Suprapubic skin (tissue), 4 donors: Measurements from ENCODE around the gene TNK2. TPM values are rescaled to one million over a fixed set of nuclear protein-coding genes. Genes with fewer than 3 reads are reported as not detected.

ENCODE experiments used
- DNase-seq, 2 donors: peaks; one replicate each; pipeline ENCODE4 v3.0.0-alpha.2; 2019; ENCODE audit warnings: low spot score in 2 of 2
- H3K27ac ChIP-seq: fragments of 200-600 bp; sonication (generic); one replicate; pipeline ENCODE4 v1.5.1; 2019
- H3K27me3 ChIP-seq: fragments of 200-600 bp; sonication (generic); one replicate; pipeline ENCODE4 v1.5.1; 2019
- H3K36me3 ChIP-seq: fragments of 200-600 bp; sonication (generic); one replicate; pipeline ENCODE4 v1.5.1; 2019
- H3K4me1 ChIP-seq: fragments of 200-600 bp; sonication (generic); one replicate; pipeline ENCODE4 v1.5.1; 2019
- H3K4me3 ChIP-seq: fragments of 200-600 bp; sonication (generic); one replicate; pipeline ENCODE4 v1.5.1; 2019; ENCODE audit warnings: mild to moderate bottlenecking
- H3K9me3 ChIP-seq: fragments of 200-600 bp; sonication (generic); one replicate; pipeline ENCODE4 v1.5.1; 2019
- CTCF ChIP-seq, 2 donors: fragments of 200-600 bp in 1 of 2; fragments of 450-650 bp in 1 of 2; sonication (generic) in 1 of 2; IDR thresholded peaks; one replicate each; pipeline ENCODE4 v1.5.1; 2016 to 2019; ENCODE audit warnings: antibody characterized with exemption in 2 of 2, mild to moderate bottlenecking in 1 of 2, moderate library complexity in 1 of 2
- EP300 ChIP-seq: sonication (generic); formaldehyde crosslinking; IDR thresholded peaks from one replicate; pipeline ENCODE4 v1.6.1; 2017; ENCODE audit warnings: antibody characterized with exemption
- POLR2A ChIP-seq, 2 donors: fragments of 450-650 bp; IDR thresholded peaks; one replicate each; pipeline ENCODE4 v1.6.1; 2017; ENCODE audit warnings: antibody characterized with exemption in 2 of 2, mild to moderate bottlenecking in 2 of 2, moderate library complexity in 2 of 2
- POLR2AphosphoS5 ChIP-seq, 3 donors: sonication (generic); formaldehyde crosslinking; IDR thresholded peaks; one replicate each; pipeline ENCODE4 v1.6.1; 2017; ENCODE audit warnings: antibody characterized with exemption in 3 of 3
- WGBS: methylation state at CpG from one replicate; pipeline ENCODE4 v1.1.5; 2018; 5-methylcytosine and 5-hydroxymethylcytosine counted together
- total RNA-seq, 4 donors: library from RNA; depleted of rRNA; stranded (reverse); fragments of >200 nt; gene quantifications; one replicate each; pipeline ENCODE4 v1.1.0, GENCODE V29; 2016

TNK2 gene
- total RNA-seq, 4 donors from 2014 or later: 52.4 to 101 (median 70.0) TPM

- TF ChIP-seq EP300 (no peak), POLR2A (IDR thresholded peaks at IDR 0.05) (no peak), POLR2AphosphoS5 (IDR thresholded peaks at IDR 0.05) (no peak), CTCF (IDR thresholded peaks at IDR 0.05) (no peak)
- no peaks in the 10 kb centered on the region for H3K9me3 ChIP-seq
- H3K4me3 ChIP-seq: no peak overlapping the region
- peaks cover 71% of the 10 kb centered on the region for H3K4me1 ChIP-seq
- DNase-seq: no peak
- WGBS: 82% methylated on average over 15 of the region's 15 CpGs
- H3K27ac ChIP-seq: peak overlapping the region; percentile 12
- H3K27me3 ChIP-seq: no peaks in the 10 kb centered on the region
- no peaks in the 10 kb centered on the region for H3K36me3 ChIP-seq
Measured at GRCh38 chr3:195899701-195900435, 8.5 kb downstream of the TNK2 start.

DNA sequence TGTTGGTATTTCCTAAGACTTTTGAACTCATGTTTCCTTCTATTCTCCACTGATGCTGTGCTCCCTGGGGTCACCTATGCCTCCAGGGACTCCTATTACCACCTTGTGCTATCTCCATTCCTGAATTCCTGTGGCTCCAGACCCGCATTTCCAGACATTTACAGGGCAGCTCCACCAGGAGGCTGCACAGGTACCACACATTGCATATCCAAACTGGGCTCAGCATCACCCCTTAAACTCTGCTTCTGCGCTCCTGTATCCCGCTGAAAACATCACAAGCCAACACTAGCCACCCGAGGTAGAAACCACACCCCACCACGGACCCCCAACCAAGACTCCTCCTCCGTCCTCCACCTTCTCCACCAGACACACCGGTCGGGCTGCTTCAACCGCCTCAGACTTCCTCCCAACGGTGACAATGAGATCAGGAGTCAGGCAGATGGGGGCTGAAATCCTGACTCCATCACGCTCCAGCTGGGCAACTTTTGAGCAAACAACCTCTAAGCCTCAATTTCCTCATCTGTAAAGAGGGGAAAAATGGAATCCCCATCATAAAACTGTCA is 10.4 kb downstream of the TNK2 start:
- no peak overlapping the region for H3K27ac ChIP-seq
- no peaks in the 10 kb centered on the region for H3K27me3 ChIP-seq
- no peak for DNase-seq
- H3K9me3 ChIP-seq: no peaks in the 10 kb centered on the region
- H3K4me1 ChIP-seq: peaks cover 84% of the 10 kb centered on the region
- no peak overlapping the region for H3K4me3 ChIP-seq
- TF ChIP-seq EP300: no peak
- 69% methylated on average over 11 of the region's 11 CpGs for WGBS
- no peaks in the 10 kb centered on the region for H3K36me3 ChIP-seq

DNA sequence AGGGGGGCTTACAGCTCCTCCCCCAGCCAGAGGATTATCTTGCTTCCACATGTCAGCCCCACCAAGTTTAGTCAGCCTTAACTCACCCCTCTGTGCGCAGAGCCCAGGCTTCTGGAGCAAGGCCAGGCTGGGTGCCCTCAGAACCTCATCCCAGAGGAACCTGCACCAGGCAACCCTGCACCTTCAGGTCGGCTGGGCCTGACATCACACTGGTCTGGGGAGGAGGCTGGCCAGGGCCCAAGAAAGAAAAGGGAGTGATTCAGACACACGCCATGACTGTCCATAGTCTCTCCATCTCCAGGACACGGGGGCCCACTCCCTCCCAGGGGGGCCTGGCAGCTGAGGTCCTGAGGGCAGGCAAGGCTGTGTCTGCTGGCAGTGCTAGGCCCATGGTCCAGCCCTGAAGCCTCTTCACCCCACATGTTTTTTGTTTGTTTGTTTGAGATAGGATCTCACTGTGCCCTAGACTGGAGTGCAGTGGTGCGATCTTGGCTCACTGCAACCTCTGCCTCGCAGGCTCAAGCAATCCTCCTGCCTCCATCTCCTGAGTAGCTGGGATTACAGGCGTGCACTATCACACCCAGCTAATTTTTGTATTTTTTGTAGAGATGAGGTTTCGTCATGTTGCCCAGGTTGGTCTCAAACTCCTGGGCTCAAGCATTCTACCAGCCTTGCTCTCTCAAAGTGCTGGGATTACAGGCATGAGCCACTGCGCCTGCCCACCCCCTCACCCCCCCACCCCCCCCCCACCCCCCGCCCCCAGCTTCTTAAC is 11.1 kb downstream of the TNK2 start:
- Histone ChIP-seq H3K9me3 (no peaks in the 10 kb centered on the region), H3K4me3 (no peak overlapping the region), H3K4me1 (peaks cover 91% of the 10 kb centered on the region), H3K27me3 (no peaks in the 10 kb centered on the region), H3K36me3 (peaks cover 2% of the 10 kb centered on the region), H3K27ac (peak overlapping the region; percentile 73)
- DNase-seq: peak in 1 of 2 donors; percentile 70
- TF ChIP-seq POLR2A (IDR thresholded peaks at IDR 0.05): no peak
- TF ChIP-seq EP300: no peak
- no peak for TF ChIP-seq POLR2AphosphoS5 (IDR thresholded peaks at IDR 0.05)
- no peak for TF ChIP-seq CTCF (IDR thresholded peaks at IDR 0.05)
- WGBS: 41% methylated on average over 8 of the region's 10 CpGs

DNA sequence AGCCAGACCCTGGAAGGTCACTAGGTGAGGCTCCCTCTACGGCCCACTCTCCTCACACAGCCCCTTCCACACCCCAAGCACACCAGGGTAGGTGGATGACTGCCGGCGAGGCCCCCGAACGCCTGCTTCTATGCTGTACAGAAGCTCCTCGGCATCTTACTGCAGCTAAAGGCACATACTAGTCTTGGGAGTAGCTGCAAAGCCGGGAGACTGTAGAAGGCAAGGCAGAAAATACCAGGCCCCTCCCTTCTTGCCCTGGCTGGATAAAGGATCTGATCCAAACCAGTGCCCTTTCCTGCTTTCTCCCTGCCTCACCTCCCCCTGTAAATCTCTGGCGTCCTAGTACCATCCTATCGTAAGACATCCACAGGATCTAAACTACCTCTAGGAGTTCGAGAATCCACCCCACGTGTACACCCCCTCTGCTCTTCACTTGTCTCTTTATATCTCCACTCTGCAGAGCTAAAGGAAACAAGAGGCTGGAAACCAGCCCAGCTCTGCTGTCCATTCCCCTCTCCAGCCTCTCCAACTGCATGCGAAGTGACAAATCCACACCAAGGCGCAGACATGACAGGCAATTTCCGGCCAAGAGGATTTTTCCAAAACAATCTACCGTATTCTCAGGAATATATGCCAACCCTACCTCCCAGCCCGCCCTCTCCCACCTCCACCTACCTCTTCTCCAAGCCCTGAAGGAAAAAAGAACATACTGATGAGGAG is 11.8 kb downstream of the TNK2 start:
- Histone ChIP-seq H3K4me1 (peaks cover 91% of the 10 kb centered on the region), H3K27ac (peak overlapping the region; percentile 73), H3K9me3 (no peaks in the 10 kb centered on the region), H3K27me3 (no peaks in the 10 kb centered on the region), H3K36me3 (peaks cover 6% of the 10 kb centered on the region), H3K4me3 (peak overlapping the region; percentile 75)
- no peak for TF ChIP-seq POLR2A (IDR thresholded peaks at IDR 0.05)
- no peak for TF ChIP-seq CTCF (IDR thresholded peaks at IDR 0.05)
- TF ChIP-seq EP300: no peak
- DNase-seq: no peak
- WGBS: 23% methylated on average over 12 of the region's 16 CpGs

- peaks cover 85% of the 10 kb centered on the region for H3K4me1 ChIP-seq
- H3K4me3 ChIP-seq: peak overlapping the region; percentile 75
- H3K27ac ChIP-seq: peak overlapping the region; percentile 73
- TF ChIP-seq POLR2A (IDR thresholded peaks at IDR 0.05) (no peak), CTCF (IDR thresholded peaks at IDR 0.05) (no peak), POLR2AphosphoS5 (IDR thresholded peaks at IDR 0.05) (no peak), EP300 (no peak)
- no peaks in the 10 kb centered on the region for H3K9me3 ChIP-seq
- peak in 1 of 2 donors; percentile 85 for DNase-seq
- H3K36me3 ChIP-seq: peaks cover 6% of the 10 kb centered on the region
- no peaks in the 10 kb centered on the region for H3K27me3 ChIP-seq
- no CpG with 5 or more reads among the region's 47 CpGs for WGBS
Measured at GRCh38 chr3:195895861-195896360, 12.4 kb downstream of the TNK2 start.
